ENCODE measurements around the gene GALNT4.

Gene GALNT4

DNA sequence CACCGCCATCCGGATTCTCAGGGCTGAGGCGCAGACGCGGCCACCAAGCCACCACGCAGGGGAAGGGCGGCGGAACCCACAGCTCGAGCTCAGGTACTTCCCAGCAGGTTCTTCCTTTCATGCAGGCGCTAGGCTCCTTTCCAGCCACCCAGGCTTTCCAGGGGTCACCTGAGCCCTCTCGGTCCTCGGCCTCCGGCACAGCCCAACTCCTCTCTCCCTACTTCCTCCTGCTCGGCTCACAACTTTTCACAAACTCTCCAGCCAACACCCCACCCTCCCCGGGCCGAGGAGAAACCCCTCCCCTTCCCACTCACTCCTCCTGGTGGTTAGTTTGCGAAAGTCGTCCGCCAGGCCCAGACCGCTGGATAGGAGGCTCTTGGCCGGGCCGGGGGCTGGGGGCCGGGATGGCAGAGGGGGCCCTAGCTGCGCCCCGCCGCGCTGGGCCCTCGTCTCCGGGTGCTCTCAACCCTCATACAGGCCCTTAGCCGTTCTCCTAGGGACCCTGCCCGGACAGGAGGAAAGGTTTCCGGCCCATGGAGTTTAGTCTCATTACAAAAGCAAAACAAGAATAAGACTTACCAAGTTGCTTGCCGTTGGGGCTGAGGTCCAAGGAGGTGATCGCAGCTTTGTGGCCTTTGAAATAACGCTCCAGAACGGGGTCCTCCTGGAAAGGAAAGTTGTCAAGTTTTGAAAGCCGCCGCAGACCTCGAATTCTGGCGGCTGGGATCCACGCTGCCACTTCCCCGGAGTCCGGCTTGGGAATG, at the start of gene GALNT4:
TSS of gene GALNT4 (minus strand) at position 256 of the 764 bp plus-strand sequence. CDS start at position 9, 247 bp downstream.
- peak; percentile 65 for DNase-seq

- DNase-seq, result no peak
These were observed 48.6 kb upstream of the GALNT4 start for GRCh38 chr12:89573051-89573810.

- no peak for DNase-seq
These were observed 47.0 kb upstream of the GALNT4 start for GRCh38 chr12:89571491-89572195.

- DNase-seq, result no peak
These were observed 43.9 kb upstream of the GALNT4 start for GRCh38 chr12:89568484-89568883.

- no peak for DNase-seq
These were observed 43.2 kb upstream of the GALNT4 start for GRCh38 chr12:89567691-89568239.

DNA sequence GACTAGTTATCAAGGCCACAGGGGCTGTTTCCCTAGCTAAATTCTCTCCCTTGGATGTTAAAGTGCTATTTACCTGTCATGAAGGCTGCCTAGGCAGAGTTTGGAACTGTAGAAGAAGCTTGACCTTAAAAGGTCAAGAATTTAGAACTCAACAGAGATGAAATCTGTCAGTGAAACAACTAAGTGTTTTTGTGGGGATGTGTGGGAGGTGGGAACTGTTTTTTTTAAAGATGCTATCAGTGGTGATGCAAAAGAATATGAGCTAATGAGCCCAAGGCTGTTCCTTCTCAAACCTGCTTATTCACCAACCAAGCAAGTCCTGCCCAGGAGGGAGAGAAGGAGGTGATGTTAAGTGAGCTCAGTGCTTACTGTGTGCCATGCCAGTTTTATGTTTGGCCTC, 42.0 kb upstream of the GALNT4 start:
- DNase-seq, result no peak

DNA sequence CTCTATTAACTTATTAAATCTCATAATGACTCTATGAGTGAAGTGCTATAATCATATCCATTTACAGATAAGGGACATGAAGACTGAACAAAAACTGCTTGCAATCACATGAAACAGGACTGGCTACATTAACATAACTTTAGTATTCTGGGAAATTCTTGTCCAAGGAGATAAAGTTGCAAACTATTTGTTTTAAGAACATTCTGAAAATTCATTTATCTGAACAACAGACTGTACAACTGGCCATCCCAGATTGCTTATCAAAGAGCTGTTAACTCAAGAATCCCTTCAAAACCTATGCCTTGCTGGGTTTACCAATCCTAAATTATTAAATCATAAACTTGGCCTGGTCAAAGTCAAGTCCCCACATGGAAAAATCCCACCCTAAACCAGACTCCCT, 40.4 kb upstream of the GALNT4 start:
- DNase-seq, result no peak

DNA sequence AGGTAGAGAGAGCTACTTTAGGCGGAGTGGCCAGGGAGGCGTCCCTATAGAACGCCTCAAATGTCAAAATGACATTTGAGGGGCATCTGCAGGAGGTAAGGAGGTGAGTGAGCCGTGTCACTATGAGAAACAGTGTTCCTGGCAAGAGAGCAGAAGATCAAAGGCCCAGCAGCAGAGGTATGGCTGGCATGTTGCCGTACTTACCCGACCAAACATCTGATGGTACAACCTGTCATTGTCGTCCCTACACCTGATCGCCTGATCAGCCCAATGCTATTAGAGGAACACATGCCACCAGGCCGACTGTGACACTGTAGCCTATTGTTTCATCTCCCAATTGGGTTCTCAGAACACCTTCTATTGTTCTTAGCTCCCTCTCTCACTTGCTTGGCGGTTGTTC, 35.2 kb upstream of the GALNT4 start:
- DNase-seq, result no peak

DNA sequence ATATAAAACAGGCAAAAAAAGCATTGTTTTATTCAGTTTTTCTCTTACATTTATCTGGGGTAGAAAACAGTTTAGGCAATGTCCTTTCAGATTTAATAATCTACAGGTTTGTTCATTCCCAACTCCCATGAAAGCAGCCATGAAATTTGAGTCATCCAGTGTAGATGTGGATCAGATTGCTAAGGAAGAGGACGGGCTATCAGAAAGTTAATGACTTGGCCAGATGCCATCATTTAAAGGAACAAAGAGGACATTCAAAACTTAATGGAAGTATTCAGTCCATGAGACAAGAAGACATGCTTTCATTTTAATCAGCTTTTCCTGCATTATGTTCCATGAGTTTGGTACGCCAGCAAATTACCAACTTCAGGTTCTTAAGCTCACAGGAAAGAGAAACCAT, 32.4 kb upstream of the GALNT4 start:
- no peak for DNase-seq

GRCh38 chr12:89552376-89552775, 27.8 kb upstream of the GALNT4 start:
- DNase-seq, result no peak

GRCh38 chr12:89551747-89552146, 27.2 kb upstream of the GALNT4 start:
- DNase-seq, result no peak

DNA sequence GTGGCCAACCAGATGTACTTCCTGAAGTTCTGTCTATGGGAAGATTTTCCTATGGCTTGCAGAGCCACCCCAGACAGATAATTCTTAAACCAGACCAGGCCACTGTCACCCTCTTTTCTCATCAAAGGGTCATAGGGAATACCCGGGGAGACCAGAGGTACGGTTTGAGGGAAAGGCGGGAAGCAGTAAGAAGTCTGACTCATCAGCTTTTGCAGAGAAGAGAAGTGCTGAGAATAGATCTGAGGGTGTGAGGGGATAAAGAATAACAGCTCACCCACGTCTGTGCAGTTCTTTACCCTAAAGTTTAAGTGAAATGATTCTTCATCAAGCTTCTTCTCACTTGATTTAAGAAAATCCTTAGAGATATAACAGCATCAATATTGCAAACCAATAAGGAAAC, 22.5 kb upstream of the GALNT4 start:
- no peak for DNase-seq

DNA sequence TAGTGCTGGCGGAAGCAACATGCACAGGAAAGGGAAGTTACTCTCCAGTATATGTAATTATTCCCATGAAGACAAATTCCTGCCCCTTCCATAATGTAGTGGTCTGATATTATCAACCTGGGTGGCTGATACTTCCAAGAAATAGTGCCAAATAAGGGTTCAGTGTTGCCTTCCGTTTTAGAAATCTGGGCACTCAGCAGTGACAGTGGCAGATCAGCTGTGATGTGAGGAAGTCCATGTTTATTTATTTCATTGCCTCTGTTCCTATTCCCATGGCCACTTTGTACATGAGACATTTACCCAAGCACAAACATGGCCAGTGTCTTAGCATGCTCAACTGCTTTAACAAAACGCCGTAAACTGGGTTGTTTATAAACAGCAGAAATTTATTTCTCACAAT, 21.6 kb upstream of the GALNT4 start:
- DNase-seq, result no peak

DNA sequence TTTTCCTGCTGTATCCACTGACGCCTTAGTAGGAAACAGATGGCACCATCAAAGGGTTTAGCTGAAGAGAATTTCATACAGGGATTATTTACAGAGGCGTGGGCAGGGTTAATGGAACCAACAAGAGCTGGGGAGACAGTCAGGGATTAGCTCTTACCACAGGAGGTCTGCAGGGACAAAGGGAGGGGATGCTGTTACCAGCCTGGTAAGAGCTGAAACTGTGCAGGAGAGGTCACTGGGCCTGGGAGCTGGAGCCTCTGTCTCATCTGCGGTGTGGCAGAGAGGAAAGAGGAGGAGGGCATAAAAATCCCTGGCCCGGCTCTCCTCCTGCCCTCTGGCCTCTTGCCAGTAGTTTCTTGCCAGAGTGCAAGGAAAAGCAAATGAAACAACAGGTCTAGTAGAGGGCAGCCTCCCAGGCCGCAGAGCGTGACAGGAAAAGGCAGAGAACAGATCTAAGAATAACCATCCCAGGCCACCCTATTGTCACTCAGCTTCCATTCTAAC, 20.1 kb upstream of the GALNT4 start:
- DNase-seq, result peak; percentile 60

- DNase-seq, result no peak
These were observed 19.4 kb upstream of the GALNT4 start for GRCh38 chr12:89544022-89544421.

DNA sequence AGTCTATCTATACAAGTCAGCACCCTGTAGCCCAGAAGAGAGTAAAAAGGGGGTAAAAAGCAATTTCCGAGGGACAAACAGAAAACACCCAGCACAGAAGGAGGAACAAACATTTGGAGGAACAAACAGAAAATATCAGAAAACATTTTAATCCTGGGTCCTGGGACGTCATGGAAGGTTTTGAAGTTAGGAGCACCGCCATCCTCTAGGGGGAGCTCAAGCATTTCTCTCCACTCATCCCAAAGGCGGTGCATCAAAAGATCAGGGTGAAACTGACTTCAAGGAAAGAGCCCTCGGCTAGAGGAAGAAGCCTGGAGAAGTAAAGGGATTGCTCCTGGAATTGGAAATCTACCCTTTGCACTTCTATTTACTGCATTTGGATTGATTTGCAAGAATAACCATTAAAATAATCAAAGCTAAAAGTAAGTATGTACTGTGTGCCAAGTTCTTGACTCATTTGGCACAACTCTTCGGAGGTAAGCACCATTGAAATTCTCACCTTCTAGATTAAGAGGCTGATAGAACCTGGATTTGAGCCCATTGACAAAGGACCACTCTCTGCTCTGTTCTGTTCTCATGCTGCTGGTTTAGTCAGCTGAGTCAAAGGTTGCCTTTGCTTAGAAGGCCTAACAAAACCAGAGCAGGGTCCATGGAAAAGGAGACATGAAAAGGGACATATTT, 18.5 kb upstream of the GALNT4 start:
- DNase-seq, result peak; percentile 70

GRCh38 chr12:89542236-89542635, 17.6 kb upstream of the GALNT4 start:
- no peak for DNase-seq

DNA sequence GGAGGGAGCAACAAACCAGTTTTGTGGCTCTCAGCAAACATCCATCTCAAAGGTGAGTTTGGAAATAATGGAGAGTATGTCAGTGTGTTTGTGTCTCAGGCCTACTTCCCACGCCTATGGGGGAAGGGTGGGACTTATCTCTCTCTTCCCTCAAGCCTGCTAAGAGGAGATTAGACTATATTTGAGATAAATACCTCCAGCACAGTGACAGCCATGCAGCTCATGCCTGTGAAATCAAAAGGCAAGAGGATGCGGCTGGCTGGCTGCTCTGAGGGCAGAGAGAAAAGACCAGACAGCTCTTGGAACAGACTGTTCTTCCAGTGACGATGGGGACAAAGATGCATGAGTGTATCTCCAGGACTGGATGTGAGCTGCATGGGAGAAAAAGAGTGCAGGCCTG, 16.0 kb upstream of the GALNT4 start:
- DNase-seq, result no peak

DNA sequence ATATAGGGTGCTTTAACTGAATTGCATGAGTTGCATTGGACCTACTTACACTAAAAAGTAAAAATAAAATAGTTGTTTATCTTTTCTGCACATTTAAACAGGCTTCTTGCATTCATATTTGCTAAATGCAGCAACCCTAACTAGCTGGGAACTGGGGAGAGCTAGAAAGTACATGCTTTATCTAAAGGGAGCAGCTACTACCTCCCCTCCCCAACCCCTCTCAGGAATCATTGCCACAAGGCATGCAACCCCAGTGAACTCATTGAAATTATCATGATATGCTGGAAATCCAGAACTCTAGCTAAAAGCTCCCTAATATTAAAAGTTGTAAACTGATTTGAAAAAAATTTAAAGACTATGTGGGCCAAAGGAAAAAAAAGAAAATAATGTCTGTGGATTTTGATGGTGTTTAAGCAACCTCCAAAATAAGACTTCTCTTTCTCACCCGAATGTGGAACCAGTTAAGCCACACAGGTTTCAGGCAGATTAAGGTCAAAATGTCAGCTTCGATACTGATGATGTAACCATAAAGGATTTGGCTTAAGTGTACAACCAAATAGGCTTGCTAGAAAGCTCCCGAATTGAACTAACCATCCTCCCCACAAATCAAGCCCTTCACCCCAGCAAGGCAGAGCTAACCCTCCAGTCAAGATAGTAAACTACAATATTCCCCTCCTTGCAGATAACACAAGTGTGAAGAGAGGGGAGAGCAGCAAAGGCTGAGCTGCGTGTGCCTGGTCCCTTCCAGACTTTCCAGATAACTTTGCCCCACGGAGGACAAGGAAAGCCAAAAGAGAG, 15.0 kb upstream of the GALNT4 start:
- no peak for DNase-seq

DNA sequence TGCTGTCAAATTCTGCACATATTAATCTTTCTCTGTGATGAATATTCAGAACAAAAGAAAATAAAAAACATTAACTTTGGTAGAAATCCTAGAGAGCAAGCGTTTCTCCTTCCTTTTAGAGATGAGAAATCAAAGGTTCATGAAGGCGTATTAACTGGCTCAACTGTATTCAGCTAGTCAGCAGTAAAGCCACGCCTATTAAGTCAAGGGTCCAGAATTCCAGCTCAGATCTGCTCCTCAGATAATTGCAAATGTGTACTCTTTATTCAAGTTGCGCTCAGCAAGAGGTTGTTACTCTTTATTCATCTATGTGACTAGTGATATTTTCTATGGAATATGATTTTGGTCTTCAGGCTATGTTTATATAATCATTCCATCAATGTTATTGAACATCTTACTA, 14.3 kb upstream of the GALNT4 start:
- no peak for DNase-seq

- no peak for DNase-seq
These were observed 12.8 kb upstream of the GALNT4 start for GRCh38 chr12:89537389-89537788.

DNA sequence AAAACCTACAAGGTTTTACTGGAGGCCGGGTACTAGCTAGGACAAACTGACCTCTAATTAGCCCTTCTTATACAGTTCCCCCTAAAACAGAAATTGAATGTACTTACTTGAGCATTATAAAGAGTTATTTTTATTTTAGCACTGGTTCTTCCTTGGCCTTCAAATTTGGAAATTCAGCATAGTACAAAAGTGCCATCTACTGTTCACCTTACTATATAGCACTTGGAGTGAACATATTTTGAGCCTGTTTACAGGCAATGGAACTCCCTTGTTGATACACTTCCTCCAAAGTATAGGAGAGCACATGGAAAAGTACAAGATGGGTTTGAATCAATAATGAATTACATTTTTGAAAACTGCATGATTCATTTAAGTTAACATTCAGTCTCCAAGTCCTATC, 5.1 kb upstream of the GALNT4 start:
- DNase-seq, result peak; percentile 31
